GM21619 (cell line): Measurements from ENCODE around the gene CNTN5.

ENCODE experiments used
- ATAC-seq: cut with Tn5 transposase; IDR thresholded peaks from one replicate; pipeline ENCODE4 v1.9.1; 2021; ENCODE audit not compliant: unreplicated experiment

The CNTN5 gene

DNA sequence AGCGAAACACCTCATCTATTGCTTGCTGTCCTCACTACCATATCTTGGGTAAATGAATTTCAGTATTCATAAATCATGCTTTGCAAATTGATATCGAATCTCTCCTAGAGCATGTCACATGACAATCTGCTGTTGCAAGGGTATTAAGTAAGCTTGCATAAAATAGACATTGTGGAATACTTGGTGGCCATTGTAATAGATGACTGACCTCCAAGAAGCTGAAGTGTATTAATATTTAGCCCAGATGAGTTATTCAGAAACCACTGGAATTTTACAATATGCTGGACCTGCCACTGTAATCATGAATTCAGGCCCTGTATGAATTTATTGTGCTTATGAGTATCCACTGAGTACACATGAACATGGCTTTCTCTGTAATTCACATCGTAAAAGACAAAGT lies 1376.7 kb downstream of the CNTN5 start:
- no peak for ATAC-seq

DNA sequence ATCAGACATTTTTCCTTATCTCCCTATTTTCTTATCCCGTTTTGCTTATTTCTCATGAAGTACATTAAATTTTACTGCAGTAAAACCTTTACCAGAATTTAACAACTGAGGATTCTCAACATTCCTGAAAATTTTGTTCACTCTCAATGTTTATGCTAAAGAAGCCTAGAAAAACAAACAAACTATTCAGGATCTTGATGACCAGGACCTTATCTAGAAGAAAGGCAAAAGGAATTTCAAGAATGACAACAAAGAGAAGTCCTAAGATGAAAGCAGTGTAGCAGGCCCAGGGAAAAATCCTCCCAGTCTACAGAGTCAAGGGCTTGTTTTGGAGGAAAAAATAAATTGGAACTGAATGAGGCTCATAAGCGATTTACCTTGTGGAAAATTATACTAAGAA lies 1383.1 kb downstream of the CNTN5 start:
- ATAC-seq: no peak

DNA sequence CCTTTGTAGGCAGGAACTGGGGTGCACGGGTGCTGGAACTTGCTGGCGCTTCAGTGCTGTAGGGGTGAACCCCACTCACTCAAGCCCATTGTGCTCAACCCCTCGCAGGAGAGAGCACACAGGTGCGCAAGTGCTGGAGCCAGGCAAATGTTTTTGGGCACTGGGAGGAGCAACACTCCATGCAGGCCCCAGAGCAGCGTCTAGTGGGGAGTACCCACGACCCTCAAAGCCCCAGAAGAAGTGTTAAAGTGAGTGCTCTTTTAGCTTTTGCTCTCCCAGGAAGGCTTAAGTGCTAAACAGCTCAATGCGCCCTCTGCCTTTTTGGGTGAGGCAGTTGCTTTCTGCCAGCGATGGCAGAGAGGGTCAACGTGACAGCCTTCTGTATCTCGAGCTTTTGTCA lies 1384.2 kb downstream of the CNTN5 start:
- ATAC-seq: no peak
